GM21526 (cell line): ENCODE measurements around the gene OSBPL9.
"Not testable (repeated sequence)": the region's sequence is repeated elsewhere in the genome, so short reads cannot be mapped to it uniquely, and the experiment has no call there.

Experiments
- ATAC-seq: cut with Tn5 transposase; IDR thresholded peaks from one replicate; pipeline ENCODE4 v1.9.1; 2021; ENCODE audit warnings: moderate library complexity; ENCODE audit not compliant: unreplicated experiment, low FRiP score

OSBPL9 gene

DNA sequence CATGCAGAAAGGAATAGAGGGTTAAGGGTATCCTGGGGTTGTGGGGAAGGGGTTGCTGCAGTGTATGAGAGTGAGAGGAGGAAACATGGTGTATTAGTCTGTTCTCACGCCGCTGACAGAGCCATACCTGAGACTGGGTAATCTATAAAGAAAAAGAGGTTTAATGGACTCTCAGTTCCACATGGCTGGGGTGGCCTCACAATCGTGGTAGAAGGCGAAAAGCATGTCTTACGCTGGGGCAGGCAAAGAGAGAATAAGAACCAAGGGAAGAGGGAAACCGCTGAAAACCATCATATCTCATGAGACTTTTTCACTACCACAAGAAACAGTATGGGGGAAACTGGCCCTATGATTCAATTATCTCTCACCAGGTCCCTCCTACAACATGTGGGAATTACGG lies 17.7 kb downstream of the OSBPL9 start:
- ATAC-seq: no peak

DNA sequence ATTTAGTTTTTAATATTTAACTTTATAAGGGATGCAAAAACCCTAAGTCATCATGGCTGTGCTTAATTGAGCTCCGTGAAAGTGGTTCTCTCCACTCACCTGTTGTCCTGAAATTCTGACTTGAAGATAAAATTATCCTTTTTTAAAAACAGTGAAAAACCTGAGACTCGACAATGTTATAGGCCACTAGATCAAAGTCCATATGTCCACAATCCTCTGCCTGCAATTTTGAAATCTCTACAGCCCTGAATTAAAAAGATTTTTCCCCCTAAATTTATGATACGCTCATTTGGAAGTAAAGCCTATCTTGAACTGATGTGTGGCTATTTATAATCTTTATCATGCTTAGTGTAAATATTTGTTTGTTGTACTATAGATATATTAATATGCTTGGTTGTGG lies 18.7 kb downstream of the OSBPL9 start:
- ATAC-seq: no peak

DNA sequence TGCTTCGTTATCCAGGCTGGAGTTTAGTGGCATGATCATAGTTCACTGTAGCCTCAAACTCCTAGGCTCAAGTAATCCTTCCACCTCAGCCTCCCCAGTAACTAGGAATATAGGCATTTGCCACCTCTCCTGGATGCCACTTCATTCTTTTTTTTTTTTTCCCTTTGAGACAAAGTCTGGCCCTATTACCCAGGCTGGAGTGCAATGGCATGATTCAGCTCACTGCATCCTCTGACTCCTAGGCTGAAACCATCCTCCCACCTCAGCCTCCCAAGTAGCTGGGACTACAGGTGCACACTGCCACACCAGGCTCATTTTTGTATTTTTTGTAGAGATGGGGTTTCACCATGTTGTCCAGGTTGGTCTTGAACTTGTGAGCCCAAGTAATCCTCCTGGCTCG lies 19.3 kb downstream of the OSBPL9 start:
- no peak for ATAC-seq

DNA sequence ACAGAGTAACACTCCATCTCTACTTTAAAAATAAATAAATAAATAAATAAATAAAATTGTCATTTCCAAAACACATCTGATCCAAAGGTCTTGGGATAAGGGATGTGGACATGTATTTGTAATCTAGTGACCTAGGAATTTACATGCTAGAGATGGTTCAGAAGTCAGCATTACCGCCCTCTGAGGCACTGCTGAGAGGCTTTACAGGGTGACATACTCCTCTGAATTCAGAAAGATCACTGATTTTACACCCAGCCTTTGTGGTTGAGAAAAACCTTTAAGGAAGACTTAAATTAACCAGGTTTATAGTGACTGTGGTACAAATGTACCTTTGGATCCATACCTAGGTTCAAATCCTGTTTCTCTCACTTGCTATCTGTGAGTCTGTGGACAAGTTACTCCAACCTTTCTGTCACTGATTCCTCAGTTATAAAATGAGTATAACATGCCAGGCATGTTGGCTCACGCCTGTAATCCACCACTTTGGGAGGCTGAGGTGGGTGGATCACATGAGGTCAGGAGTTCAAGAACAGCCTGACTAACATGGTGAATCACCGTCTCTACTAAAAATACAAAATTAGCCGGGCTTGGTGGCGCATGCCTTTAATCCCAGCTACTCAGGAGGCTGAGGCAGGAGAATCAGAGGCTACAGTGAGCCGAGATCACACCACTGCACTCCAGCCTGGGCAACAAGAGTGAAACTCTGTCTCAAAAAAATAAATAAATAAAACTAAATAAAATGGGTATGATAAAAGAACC lies 20.1 kb downstream of the OSBPL9 start:
- no peak for ATAC-seq

GRCh38 chr1:51638350-51638749 lies 21.5 kb downstream of the OSBPL9 start:
- ATAC-seq: no peak

- no peak for ATAC-seq
Observed at GRCh38 chr1:51639694-51640093, 22.8 kb downstream of the OSBPL9 start.

DNA sequence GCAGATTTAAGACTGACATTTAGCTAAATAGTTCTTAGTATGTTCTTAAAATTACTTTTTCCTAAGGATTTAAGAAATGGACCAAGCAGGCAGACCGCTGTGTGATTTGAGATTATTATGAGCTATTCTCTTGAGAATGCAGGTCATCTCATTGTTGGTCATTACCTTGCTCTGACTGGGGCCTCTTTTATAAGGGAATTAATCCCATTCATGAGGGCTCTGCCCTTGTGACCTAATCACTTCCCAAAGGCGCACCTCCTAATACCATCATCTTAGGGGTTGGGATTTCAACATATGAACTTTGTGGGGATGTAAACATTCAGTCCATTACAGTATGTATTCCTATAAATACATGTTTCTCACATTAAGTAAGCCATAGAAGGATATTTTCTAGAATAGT lies 24.2 kb downstream of the OSBPL9 start:
- ATAC-seq: no peak

GRCh38 chr1:51642739-51643142 lies 25.8 kb downstream of the OSBPL9 start:
- no peak for ATAC-seq

- ATAC-seq: no peak
Observed at GRCh38 chr1:51643362-51643761, 26.5 kb downstream of the OSBPL9 start.

- ATAC-seq: no peak
Observed at GRCh38 chr1:51644020-51644419, 27.1 kb downstream of the OSBPL9 start.

DNA sequence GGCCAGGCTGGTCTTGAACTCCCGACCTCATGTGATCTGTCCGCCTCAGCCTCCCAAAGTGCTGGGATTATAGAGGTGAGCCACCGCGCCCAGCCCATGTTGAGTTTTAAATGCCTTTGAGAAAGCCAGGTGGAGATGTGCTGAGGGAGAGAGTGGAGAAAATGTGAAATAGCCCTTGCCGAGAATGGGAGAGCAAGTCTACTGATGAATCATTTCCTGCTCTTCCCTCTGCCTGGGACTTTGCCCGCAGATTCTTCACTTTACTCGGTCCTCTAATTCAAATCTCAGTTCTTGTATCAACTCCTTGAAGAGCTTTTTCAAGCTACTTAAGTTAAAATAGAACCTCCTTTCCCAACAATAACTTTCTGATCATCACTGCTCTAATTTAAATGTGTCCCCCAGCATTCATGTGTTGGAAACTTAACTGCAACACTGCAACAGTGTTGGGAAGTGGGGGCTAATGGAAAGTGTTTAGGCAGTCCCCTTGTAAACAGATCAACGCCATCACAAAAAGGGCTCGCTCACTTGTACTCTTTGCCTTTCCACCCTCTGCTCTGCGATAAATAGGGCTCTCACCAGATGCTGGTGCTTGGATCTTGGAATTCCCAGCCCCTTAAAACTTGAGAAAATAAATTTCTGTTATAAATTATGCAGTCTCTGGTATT lies 27.8 kb downstream of the OSBPL9 start:
- no peak for ATAC-seq

GRCh38 chr1:51646592-51646991 lies 29.7 kb downstream of the OSBPL9 start:
- not testable (repeated sequence) for ATAC-seq

DNA sequence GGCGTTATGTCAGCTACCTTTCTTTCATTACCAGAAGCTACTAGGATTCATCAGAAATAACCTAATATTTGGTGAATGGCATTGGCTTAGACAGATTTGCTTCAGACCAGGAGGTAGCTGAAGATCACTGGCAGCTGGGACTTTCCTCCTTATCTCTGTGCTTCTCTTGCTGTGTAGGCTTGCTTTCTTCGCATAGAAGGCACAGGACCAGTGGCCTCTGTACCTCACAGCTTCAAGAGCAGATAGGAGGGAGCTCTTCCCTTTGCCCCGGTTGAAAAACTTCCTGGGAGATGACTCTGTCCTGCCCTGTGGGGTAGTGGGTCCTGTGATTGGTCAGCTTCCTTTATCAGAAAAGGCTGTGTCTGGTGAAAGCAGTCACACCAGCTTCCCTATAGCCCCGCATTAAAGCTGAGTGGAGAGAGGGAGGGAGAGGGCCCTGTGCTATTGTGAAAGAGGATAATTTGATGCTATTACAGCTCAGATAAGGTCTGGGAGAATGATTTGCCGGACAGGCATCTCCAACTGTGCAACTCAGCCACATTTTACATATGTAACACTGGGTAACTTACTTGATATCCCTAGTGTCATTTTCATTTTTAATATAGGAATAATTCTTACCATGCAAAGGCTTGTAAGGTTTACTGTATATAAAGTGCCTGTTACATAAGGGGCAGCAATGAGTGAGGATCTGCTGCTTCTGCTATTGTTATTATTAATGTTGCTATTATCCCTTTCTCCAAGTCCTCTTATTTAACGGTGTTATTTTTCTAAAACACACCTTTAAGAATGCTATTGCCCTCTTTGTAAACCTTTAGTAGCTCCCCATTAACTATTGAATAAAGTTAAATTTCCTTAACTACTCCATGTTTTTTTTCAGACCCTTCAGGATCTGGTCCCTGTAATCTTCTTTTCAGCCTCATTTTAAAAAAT lies 31.6 kb downstream of the OSBPL9 start:
- no peak for ATAC-seq

DNA sequence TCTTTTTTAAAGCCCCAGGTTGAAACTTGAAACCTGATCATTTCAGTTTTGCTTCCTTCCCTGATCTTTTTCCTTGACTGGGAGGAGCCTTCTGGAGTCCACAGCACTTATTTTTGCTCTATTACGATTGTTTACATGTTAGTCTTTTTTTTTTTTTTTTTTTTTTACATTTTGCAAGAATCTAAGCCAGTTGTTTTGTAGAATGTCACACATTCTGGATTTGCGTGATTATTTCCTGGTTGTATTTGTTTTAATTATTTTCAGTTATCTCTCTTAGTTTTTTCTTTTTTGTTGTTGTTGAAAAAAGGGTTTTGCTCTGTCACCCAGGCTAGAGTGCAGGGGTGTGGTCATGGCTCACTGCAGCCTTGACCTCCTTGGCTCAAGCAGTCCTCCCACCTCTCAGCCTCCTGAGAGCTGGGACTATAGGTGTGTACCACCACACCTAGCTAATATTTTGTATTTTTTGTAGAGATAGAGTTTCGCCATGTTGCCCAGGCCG lies 32.8 kb downstream of the OSBPL9 start:
- no peak for ATAC-seq

GRCh38 chr1:51650198-51650597 lies 33.3 kb downstream of the OSBPL9 start:
- no peak for ATAC-seq

DNA sequence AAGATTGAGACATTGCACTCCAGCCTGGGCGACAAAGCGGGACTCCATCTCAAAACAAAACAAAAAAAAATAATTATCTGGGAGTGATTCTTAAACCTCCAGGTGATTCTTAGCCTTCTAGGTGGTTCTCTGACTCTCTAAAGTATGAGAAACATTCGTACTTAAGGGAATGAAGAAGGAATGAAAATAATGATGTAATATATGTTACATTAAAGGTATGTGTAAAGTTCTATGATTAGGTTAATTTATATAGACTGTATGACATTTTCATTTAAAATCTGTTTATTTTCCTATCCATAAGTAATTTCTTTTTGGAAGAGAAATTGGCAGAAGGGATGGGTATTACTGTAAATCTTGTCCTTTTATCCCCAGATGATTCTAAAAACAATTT lies 34.7 kb downstream of the OSBPL9 start:
- no peak for ATAC-seq

- no peak for ATAC-seq
Observed at GRCh38 chr1:51652599-51652998, 35.7 kb downstream of the OSBPL9 start.

GRCh38 chr1:51653127-51653526 lies 36.2 kb downstream of the OSBPL9 start:
- ATAC-seq: no peak

DNA sequence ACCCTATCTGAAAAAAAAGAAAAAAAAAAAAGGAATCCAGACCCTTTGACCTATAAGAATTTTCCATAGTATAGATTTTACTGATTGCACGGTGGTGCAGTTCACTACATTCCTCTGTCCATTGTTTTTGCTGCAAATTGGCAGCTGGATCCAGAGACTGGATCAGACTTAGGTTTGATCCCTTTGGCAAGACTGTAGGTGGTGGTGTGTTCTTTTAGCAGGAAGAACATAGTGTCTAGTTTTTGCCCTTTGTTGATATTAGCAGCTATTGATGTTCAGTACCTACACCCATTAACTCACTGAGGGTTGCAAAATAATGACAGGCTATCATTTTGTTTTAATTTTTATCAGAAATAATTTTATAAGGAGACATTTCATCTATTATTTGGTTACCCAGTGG lies 37.1 kb downstream of the OSBPL9 start:
- no peak for ATAC-seq

DNA sequence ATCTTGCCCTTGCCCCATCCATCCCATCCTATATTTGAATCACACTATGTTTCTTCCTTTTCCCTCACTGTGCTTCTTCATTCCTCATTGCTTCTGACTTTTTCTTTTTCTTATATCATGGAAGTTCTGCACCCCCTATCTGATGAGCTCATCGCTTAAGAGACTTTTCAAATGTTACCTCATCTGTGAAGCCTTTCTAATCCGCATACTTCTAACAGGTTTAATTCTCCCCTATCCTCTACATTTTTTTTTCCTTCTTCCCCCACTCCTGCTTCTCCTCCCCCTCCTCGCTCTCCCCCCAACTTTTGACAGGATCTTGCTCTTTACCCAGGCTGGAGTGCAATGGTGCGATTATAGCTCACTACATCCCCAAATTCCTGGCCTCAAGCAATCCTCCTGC lies 39.5 kb downstream of the OSBPL9 start:
- no peak for ATAC-seq

DNA sequence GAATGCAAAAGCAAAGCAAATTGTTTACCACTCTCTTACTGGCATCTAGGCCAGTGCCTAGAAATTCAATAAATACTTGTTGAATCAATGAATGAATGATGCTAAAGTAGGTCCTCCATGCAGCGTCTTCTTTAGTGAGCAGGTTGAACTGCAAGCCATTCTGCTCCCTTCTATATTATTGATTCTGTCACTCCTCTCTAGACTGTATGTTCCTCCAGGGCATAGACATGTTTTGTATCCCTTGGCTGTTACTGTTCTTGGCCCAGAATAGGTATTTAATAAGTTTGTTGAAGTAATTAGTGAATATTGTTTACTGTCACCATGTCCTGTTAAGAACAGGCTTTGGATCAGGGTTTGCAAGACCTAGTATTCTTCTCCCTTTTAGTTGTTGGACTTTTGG lies 43.7 kb downstream of the OSBPL9 start:
- no peak for ATAC-seq
